ENCODE results near the gene RB1. TPM values are rescaled to one million over a fixed set of nuclear protein-coding genes. Genes with fewer than 3 reads are reported as not detected.

The RB1 gene
- total RNA-seq, 4 donors from 2014 or later, result 23.0 to 62.6 (median 42.4) TPM

DNA sequence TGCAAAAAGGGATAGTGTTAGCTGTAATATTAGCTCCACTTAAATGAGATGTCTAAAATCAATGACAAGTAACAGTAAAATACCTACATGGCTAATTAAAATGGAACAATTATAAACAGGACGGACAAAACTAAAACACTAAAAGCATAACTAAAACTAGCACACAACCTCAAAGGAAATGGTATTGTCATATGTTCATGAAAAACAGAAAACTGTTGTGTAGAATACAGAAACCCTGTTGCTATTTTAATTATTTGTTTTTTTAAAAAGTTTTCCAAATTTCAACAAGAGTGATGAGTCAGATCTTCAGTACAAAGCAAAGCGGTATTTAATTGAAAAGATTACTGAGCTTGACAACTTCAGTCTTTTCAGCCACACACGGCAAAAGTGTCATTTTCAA lies 225.2 kb downstream of the RB1 start:
- 39 to 42% methylated on average over 3 of the region's 3 CpGs for WGBS, 2 donors
- peaks cover 13 to 53% (median 20%) of the 10 kb centered on the region in 3 donors for H3K4me1 ChIP-seq
- DNase-seq, result no peak
- no peaks in the 10 kb centered on the region for H3K9me3 ChIP-seq
- peak overlapping the region in 2 of 4 donors; percentile 29 to 99 for H3K27ac ChIP-seq
- TF ChIP-seq, protein P1, sequence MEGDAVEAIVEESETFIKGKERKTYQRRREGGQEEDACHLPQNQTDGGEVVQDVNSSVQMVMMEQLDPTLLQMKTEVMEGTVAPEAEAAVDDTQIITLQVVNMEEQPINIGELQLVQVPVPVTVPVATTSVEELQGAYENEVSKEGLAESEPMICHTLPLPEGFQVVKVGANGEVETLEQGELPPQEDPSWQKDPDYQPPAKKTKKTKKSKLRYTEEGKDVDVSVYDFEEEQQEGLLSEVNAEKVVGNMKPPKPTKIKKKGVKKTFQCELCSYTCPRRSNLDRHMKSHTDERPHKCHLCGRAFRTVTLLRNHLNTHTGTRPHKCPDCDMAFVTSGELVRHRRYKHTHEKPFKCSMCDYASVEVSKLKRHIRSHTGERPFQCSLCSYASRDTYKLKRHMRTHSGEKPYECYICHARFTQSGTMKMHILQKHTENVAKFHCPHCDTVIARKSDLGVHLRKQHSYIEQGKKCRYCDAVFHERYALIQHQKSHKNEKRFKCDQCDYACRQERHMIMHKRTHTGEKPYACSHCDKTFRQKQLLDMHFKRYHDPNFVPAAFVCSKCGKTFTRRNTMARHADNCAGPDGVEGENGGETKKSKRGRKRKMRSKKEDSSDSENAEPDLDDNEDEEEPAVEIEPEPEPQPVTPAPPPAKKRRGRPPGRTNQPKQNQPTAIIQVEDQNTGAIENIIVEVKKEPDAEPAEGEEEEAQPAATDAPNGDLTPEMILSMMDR (IDR thresholded peaks at IDR 0.05), result no peak
- no peak for TF ChIP-seq POLR2A (IDR thresholded peaks at IDR 0.05)
- no peaks in the 10 kb centered on the region for H3K36me3 ChIP-seq
- H3K27me3 ChIP-seq, result peaks cover 0 to 2% (median 0%) of the 10 kb centered on the region in 4 donors
- no peak overlapping the region for H3K4me3 ChIP-seq
- intact Hi-C loops (cut with DNase I), result no loop called here

DNA sequence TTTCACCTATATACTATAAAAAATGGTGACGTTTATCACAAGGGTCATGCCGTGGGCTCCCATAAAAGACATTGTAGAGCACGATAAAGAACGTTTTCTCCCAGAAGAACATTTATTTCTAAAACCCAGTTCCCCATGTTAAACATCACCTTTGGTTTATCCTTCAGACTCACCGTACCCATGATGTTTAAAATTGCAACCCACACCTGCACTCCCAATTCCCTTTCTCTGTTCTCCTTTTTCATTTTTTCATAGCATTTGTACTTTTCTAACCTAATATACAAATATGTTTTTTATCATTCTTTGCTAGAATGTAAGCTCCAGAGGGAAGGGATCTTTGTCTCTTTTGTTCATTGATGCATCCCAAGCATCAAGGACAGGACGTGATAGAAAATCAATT lies 227.3 kb downstream of the RB1 start:
- H3K9me3 ChIP-seq, result no peaks in the 10 kb centered on the region
- H3K4me1 ChIP-seq, result peaks cover 13 to 55% (median 20%) of the 10 kb centered on the region in 3 donors
- 85 to 90% methylated on average over 6 of the region's 6 CpGs for WGBS, 2 donors
- peak overlapping the region; percentile 90 to 99 (median 97) for H3K27ac ChIP-seq
- H3K36me3 ChIP-seq, result no peaks in the 10 kb centered on the region
- intact Hi-C loops (cut with DNase I), result no loop called here
- no peak overlapping the region for H3K4me3 ChIP-seq
- TF ChIP-seq, protein P1 (IDR thresholded peaks at IDR 0.05), result no peak
- TF ChIP-seq POLR2A (IDR thresholded peaks at IDR 0.05), result no peak
- no peak for DNase-seq
- H3K27me3 ChIP-seq, result no peaks in the 10 kb centered on the region

Small RNA genes within 50 kb of the gene (small RNA-seq; reads per million reads assigned to genes)
- 0 reads per million in 4 donors for gene RF00017

Other genes starting within 250 kb of the RB1 start
- gene MED4, start 208.6 kb upstream of the RB1 start, total RNA-seq, result 10 to 100 TPM; 21.5 to 39.9 (median 32.3) TPM
- gene ITM2B, start 70.5 kb upstream of the RB1 start, total RNA-seq, result 100 to 1,000 TPM; 418 to 554 (median 457) TPM
- gene LPAR6, start 109.4 kb downstream of the RB1 start, total RNA-seq, result 100 to 1,000 TPM in 1 of 4 donors, 10 to 100 TPM in 3; 50.6 to 102 (median 82.2) TPM
- gene RCBTB2, start 229.3 kb downstream of the RB1 start, total RNA-seq, result 10 to 100 TPM in 3 of 4 donors, 1 to 10 TPM in 1; 8.1 to 24.7 (median 14.9) TPM

Measured in esophagus squamous epithelium (tissue), 5 donors.